HG03439 (cell line): Measurements from ENCODE around the gene GJD3.

ENCODE experiments used
- ATAC-seq: cut with Tn5 transposase; IDR thresholded peaks from one replicate; pipeline ENCODE4 v1.9.1; 2021; ENCODE audit warnings: mild to moderate bottlenecking, moderate library complexity; ENCODE audit not compliant: unreplicated experiment

The GJD3 gene

GRCh38 chr17:40354221-40355122 is 10.1 kb downstream of the GJD3 start:
- no peak for ATAC-seq

- ATAC-seq = no peak
Observed at GRCh38 chr17:40352779-40353394, 11.7 kb downstream of the GJD3 start.

- ATAC-seq = no peak
Observed at GRCh38 chr17:40352237-40352778, 12.2 kb downstream of the GJD3 start.

GRCh38 chr17:40351359-40352236 is 12.9 kb downstream of the GJD3 start:
- no peak for ATAC-seq

- ATAC-seq = no peak
Observed at GRCh38 chr17:40350689-40351358, 13.7 kb downstream of the GJD3 start.

- ATAC-seq = no peak
Observed at GRCh38 chr17:40349895-40350688, 14.4 kb downstream of the GJD3 start.

- ATAC-seq = no peak
Observed at GRCh38 chr17:40349477-40349894, 15.1 kb downstream of the GJD3 start.

GRCh38 chr17:40348562-40349476 is 15.7 kb downstream of the GJD3 start:
- no peak for ATAC-seq

GRCh38 chr17:40348136-40348504 is 16.4 kb downstream of the GJD3 start:
- ATAC-seq = no peak

GRCh38 chr17:40347319-40348135 is 17.0 kb downstream of the GJD3 start:
- no peak for ATAC-seq

- no peak for ATAC-seq
Observed at GRCh38 chr17:40346765-40347158, 17.8 kb downstream of the GJD3 start.

GRCh38 chr17:40345994-40346764 is 18.4 kb downstream of the GJD3 start:
- ATAC-seq = no peak

- ATAC-seq = no peak
Observed at GRCh38 chr17:40345161-40345993, 19.2 kb downstream of the GJD3 start.

- no peak for ATAC-seq
Observed at GRCh38 chr17:40344421-40345160, 19.9 kb downstream of the GJD3 start.
